COLO668 (cell line): ENCODE measurements around the gene NRTN.
"Not testable (repeated sequence)": the region's sequence is repeated elsewhere in the genome, so short reads cannot be mapped to it uniquely, and the experiment has no call there.

Source experiments
- DNase-seq: peaks from one replicate; lab custom pipeline; 2025; ENCODE audit not compliant: unreplicated experiment; lab: John Stamatoyannopoulos, UW

The NRTN gene

DNA sequence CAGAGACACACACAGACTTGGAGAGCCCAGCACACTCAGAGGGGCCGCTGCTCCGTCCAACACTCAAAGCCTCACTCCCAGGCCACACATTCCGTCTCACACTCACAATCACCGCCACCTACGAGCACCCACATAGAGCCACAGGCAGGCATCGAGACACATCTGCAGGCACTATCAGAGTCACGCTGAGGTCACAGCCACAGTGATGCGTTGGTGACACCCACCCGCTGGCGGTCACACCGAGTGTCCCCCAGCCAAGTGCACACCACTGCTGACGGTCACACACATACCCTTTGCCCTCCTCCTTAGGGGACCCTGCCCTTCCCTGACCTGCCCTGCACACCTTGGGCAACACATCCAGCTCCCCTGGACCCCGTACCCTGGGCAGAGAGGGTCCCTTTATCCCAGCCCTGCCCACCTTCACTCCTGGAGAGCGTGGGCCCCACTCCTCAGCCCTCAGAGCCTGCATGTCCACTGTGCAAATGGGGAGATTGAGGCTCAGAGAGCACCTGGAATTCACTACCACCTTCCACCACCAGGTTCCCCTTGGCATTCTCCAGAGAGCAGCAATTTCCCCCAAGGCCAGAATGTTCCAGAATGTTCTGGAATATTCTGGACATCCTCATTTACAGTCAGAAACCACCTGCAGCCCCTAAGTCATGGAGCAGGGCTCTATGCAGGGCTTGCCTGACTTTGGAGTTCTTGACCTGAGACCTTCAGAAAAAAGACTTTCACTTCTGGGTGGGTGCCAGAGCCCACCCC, 60.0 kb downstream of the NRTN start:
- no peak for DNase-seq

DNA sequence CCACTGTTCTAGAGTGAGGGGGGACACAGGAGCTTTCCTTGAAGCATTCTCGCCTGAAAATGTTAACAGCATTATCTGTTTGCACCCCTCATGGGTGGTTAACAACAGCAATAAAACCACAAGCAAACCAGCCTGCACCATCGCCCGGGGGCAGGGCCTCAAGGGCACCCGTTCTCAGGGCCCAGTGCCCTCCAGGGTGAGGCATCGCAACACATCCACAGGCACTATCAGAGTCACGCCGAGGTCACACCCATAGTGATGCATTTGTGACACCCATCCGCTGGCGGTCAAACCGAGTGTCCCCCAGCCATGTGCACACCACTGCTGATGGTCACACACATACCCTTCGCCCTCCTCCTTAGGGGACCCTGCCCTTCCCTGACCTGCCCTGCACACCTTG, 60.9 kb downstream of the NRTN start:
- no peak for DNase-seq

DNA sequence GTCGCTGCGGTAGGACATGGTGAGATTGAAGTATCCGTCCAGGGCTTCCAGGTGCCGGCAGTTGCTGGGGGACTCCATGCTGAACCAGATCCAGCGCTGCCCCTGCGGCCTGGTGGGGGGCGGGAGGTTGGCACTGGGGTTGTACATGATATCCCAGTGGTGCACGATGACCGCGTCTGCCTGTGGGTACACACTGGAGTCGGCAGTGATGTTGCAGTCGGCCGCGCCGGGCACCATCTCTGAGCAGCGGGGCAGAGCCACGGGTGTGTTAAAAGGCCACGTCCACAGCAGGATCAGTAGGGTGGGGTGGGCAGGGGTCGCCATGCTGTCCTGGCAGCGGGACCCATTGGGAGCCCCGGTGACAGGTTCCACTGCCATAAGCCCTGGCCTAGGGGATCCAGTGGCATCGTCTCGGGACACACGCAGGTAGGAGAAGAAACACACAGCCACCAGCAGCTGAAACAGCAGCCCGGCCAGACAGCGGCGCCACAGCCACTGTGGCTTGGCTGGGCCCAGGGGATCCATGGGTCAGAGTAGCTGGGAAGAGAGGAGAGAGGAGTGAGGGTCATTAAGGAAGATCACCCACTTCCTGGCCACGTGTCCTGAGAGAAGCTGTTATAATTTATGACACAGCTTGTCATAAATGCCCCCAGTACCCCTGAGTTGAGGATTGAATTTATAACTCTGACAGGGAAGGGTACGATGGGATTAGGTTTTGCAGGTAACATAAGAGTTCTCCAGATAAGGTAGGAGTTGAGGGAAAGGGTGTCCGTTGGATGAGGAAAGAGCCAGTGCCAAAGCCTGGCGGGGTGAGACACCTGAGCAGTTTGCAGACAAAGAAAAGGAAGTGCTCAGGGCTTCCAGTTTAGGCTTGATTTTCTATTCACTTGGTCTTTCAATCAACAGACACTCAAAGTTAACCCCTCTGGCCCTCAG, 62.6 kb downstream of the NRTN start:
- DNase-seq = no peak

DNA sequence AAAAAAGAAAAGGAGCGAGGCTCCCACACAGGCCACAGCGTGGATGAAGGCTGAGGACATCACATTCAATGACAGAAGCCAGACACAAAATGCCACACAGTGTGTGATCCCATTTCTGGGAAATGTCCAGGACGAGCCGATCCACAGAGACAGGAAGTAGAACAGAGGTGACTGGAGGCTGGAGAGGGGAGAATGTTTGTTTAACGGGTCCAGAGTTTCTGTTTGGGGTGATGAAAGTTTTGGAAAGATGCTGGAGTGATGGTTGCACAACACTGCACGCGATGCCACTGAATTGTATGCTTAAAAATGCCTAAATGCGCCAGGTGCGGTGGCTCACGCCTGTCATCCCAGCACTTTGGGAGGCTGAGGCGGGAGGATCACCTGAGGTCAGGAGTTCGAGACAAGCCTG, 66.1 kb downstream of the NRTN start:
- DNase-seq = no peak

DNA sequence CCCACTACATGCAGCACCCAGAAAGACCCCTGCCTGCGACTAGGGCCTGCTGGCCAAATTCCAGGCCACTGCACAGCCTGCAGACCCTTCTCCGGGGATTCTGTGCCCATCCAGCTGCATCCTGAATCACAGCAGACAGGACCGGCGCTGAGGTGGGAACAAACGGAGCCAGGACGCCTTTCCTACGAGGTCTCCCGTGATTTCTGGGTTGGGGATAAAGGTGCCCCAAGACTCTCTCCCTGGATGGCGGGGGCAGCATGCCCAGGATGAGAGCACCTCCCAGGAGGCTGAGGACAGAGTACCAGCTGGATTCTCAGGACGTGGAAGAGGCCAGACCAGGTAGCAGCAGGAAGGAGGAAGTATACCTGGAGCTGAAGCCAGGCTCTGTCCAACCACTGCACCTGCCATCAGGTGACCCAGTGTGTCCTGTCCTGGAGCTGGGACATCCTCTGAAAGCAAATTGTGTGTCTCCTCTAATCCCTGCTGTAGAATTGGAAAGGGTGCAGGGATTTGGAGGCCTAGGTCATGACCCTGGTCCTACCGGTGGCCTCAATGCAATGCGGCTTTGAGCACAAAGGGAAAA, 68.8 kb downstream of the NRTN start:
- DNase-seq = no peak

DNA sequence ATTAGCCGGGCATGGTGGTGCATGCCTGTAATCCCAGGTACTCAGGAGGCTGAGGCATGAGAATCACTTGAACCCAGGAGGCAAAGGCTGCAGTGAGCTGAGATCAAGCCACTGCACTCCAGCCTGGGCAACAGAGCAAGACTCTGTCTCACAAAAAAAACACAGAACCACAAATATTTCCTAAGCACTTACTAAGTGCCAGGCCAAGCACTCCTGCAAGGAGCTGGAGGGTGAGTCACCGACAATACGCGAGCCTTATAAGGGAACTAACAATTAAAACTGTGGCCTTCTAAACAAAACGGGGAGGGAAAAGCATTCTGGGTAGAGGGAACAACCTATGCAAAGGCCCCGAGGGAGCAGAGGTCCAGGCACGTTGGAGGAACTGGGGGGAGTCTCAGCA, 69.6 kb downstream of the NRTN start:
- DNase-seq = not testable (repeated sequence)

DNA sequence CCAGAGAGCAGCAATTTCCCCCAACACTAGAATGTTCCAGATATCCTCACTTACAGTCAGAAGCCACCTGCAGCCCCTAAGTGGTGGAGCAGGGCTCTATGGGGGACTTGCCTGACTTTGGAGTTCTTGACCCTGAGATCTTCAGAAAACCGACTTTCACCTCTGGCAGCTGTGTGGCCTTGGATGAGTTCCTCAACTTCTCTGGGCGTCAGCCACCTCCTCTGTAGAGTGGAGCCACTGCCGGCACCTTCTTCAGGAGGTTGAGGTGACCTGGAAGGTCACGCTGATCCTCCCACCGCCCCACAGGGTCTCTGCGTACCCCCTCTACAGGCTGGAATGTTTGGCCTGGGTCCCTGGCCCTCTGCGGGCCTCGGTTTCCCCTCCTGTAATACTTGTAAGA, 72.6 kb downstream of the NRTN start:
- DNase-seq = no peak

DNA sequence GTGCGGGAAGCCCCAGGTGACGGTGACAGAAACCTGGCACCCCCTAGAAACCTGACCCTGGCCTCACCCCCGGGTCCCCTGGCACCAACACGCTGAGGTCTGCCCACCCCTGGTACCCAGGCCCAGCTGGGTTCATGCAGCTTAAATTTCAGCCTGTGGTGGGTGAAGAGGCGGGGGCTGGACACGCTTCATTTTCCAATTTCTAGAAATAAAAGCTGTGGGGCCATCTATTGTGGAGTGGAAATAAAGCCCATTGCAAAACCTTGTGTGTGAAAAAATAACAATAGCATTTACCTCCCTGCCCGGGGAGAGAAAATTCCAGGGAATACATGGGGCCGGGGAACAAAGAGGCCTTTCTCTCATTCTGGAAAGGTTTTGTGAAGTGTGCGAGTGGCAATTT, 73.0 kb downstream of the NRTN start:
- DNase-seq = no peak
